C4-2B (cell line): ENCODE data around the gene SIVA1.

Source experiments
- H3K27ac ChIP-seq: fragments of 450-650 bp; 2 replicates; pipeline ENCODE4 v1.5.1; 2017
- ZFX ChIP-seq: fragments of 450-650 bp; IDR thresholded peaks from 2 replicates; pipeline ENCODE4 v1.6.1; 2017
- TF ChIP-seq, protein P1 (sequence below): fragments of 450-650 bp; conservative IDR thresholded peaks from 2 replicates; pipeline ENCODE4 v1.5.1; 2017; ENCODE audit warnings: mild to moderate bottlenecking

The SIVA1 gene

GRCh38 chr14:104792101-104792884 is 39.3 kb downstream of the SIVA1 start:
- H3K27ac ChIP-seq, result peak overlapping the region; percentile 96
- no peak for TF ChIP-seq ZFX
- TF ChIP-seq, protein P1, sequence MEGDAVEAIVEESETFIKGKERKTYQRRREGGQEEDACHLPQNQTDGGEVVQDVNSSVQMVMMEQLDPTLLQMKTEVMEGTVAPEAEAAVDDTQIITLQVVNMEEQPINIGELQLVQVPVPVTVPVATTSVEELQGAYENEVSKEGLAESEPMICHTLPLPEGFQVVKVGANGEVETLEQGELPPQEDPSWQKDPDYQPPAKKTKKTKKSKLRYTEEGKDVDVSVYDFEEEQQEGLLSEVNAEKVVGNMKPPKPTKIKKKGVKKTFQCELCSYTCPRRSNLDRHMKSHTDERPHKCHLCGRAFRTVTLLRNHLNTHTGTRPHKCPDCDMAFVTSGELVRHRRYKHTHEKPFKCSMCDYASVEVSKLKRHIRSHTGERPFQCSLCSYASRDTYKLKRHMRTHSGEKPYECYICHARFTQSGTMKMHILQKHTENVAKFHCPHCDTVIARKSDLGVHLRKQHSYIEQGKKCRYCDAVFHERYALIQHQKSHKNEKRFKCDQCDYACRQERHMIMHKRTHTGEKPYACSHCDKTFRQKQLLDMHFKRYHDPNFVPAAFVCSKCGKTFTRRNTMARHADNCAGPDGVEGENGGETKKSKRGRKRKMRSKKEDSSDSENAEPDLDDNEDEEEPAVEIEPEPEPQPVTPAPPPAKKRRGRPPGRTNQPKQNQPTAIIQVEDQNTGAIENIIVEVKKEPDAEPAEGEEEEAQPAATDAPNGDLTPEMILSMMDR, result no peak

DNA sequence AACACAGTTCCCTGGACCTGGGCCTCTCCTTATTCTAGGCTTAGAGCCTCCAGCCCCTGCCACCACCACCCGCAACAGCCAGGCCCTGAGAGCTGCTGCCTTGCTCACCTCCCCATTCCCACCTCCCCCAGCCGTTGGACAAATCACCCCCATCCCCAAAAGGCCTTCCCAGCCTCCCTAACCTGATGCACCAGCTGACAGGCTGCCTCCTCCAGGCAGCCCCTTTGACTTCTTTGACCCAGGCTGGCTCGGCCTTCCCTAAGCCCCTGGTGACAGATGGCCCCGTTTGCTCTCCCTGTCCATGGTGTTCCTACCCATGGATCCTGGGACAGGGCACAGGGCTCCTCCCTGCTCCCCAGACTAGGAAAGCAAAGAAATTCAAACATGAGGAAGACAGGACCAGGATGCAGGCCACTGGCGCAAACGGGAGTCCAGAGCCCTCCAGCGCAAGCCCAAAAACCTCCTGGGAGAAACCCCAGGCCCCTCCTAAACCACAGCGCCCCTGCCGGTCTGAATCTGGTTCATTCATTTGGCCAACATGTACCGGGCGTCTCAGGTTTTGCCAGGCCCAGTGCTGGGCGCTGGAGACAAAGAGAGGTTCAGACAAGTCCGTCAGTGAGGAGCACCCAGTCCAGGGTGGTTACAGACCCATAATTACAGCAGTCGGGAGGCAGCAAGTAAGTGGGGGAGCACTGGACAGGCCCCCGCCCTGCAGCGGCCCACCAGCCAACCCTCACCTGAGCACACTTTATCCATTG is 40.2 kb downstream of the SIVA1 start:
- TF ChIP-seq ZFX, result no peak
- TF ChIP-seq, protein P1, result no peak
- H3K27ac ChIP-seq, result peak overlapping the region; percentile 96

DNA sequence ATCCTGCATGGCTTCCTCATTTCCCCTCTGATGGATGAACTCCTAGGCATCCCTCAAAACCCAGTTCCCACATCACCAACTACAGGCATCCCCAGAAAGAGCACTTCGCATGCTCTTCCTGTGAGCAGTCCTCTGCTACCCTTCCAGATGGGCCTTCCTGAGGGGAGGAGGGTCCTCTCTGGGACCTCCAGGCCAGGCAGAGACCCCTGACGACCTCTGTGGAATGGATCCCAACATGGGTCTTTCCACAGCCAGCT is 40.7 kb downstream of the SIVA1 start:
- peak overlapping the region; percentile 96 for H3K27ac ChIP-seq
- TF ChIP-seq, protein P1, result no peak
- no peak for TF ChIP-seq ZFX

GRCh38 chr14:104794099-104794498 is 41.2 kb downstream of the SIVA1 start:
- H3K27ac ChIP-seq, result peak overlapping the region; percentile 96

DNA sequence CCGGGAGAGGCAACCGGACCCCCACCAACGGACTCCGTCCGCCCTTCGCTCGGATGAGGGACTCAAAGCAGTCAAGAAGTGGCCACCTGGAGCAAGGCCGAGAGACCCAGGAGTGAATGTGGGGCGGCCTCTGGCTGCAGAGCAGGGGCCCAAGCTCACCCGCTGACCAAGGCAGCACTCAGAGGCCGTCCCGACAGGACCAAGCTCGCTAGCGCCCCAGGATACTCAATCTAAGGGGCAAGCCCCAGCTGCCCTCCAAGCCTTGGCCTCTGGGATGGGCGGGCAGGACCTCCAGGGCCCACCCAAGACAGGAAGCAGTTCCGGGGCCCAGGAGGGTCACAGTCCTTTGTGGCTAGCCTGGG is 41.7 kb downstream of the SIVA1 start:
- H3K27ac ChIP-seq, result peak overlapping the region; percentile 96
- TF ChIP-seq ZFX, result no peak
- TF ChIP-seq, protein P1, result no peak

More at GRCh38 chr14:104794099-104794498, 41.2 kb downstream of the SIVA1 start:
- TF ChIP-seq, protein P1, result no peak
- TF ChIP-seq ZFX, result no peak

- peak within 1 kb of the TSS; percentile 96 for H3K27ac ChIP-seq
- TF ChIP-seq, protein P1, result no peak
- TF ChIP-seq ZFX, result peak; percentile 88
These were observed 42.2 kb downstream of the SIVA1 start, which contains the start of gene AKT1 for GRCh38 chr14:104794993-104795780. TSS of gene AKT1 (minus strand) at chr14:104795748. CDS start at chr14:104792643, 3,105 bp downstream.
